Neural cell (in vitro differentiated cells): ENCODE results near the gene AMFR.
"Not testable (repeated sequence)": the region's sequence is repeated elsewhere in the genome, so short reads cannot be mapped to it uniquely, and the experiment has no call there.

ENCODE experiments used
- CTCF ChIP-seq: fragments of 450-650 bp; IDR thresholded peaks from 2 replicates; pipeline ENCODE4 v1.5.1; 2014; ENCODE audit warnings: antibody characterized with exemption, mild to moderate bottlenecking, moderate library complexity; ENCODE audit not compliant: poor library complexity, severe bottlenecking
- EP300 ChIP-seq: fragments of 450-650 bp; conservative IDR thresholded peaks from 2 replicates; pipeline ENCODE4 v1.6.1; 2014; ENCODE audit warnings: antibody characterized with exemption, mild to moderate bottlenecking, moderate library complexity; ENCODE audit not compliant: poor library complexity, severe bottlenecking
- EZH2 ChIP-seq: fragments of 200-600, 300-800 bp; shearing (Covaris generic), sonication (generic); IDR thresholded peaks from 2 replicates; pipeline ENCODE4 v1.6.1; 2014; ENCODE audit warnings: antibody characterized with exemption, low read length, borderline replicate concordance, mild to moderate bottlenecking; ENCODE audit not compliant: insufficient read depth, poor library complexity, severe bottlenecking
- MXI1 ChIP-seq: fragments of 450-650 bp; conservative IDR thresholded peaks from 2 replicates; pipeline ENCODE4 v1.6.1; 2014; ENCODE audit warnings: antibody characterized with exemption, mild to moderate bottlenecking; ENCODE audit not compliant: poor library complexity, severe bottlenecking
- POLR2AphosphoS5 ChIP-seq: IDR thresholded peaks from 2 replicates; pipeline ENCODE4 v1.6.1; 2012
- REST ChIP-seq: IDR thresholded peaks from 2 replicates; pipeline ENCODE4 v1.6.1; 2012; ENCODE audit warnings: borderline replicate concordance

DNA sequence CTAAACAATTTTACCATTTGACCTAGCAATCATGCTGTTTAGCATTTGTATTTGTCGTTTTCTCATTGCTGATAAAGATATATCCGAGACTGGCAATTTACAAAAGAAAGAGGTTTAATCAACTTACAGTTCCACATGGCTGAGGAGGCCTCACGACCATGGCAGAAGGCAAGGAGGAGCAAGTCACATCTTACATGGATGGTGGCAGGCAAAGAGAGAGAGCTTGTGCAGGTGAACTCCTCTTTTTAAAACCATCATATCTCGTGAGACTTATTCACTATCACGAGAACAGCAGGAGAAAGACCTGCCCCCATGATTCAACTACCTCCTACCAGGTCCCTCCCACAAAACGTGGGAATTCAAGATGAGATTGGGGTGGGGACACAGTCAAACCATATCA lies 46.3 kb downstream of the AMFR start:
- not testable (repeated sequence) for TF ChIP-seq CTCF, EZH2, MXI1, EP300, REST, POLR2AphosphoS5
